ENCODE results near the gene NGF.

Gene NGF

DNA sequence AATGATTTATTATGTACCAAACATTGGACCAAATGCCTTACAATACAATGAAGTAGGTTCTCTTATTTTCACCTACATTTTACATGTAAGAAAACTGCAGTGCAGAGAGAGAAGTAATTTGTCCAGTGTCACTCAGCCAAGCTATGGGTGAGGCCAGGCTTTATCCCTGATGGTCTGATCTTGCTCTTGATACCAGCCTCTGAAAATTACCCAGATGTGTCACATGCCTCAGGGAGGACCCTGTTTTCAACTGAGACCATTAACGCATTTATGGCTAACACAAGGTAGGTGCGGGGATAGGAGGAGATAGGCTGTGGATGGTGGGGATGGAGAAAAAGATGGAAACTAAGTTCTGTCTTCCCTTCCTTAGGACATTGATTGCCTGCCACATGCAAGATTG, 56.9 kb downstream of the NGF start:
- no peak for TF ChIP-seq CSDC2 (CRISPR knock-in tag; IDR thresholded peaks at IDR 0.05)
- TF ChIP-seq PPARA (CRISPR knock-in tag; IDR thresholded peaks at IDR 0.05; ENCODE audit: borderline replicate concordance) = no peak
- ATAC-seq = no peak

GRCh38 chr1:115280064-115280463, 58.0 kb downstream of the NGF start:
- TF ChIP-seq, protein P1, sequence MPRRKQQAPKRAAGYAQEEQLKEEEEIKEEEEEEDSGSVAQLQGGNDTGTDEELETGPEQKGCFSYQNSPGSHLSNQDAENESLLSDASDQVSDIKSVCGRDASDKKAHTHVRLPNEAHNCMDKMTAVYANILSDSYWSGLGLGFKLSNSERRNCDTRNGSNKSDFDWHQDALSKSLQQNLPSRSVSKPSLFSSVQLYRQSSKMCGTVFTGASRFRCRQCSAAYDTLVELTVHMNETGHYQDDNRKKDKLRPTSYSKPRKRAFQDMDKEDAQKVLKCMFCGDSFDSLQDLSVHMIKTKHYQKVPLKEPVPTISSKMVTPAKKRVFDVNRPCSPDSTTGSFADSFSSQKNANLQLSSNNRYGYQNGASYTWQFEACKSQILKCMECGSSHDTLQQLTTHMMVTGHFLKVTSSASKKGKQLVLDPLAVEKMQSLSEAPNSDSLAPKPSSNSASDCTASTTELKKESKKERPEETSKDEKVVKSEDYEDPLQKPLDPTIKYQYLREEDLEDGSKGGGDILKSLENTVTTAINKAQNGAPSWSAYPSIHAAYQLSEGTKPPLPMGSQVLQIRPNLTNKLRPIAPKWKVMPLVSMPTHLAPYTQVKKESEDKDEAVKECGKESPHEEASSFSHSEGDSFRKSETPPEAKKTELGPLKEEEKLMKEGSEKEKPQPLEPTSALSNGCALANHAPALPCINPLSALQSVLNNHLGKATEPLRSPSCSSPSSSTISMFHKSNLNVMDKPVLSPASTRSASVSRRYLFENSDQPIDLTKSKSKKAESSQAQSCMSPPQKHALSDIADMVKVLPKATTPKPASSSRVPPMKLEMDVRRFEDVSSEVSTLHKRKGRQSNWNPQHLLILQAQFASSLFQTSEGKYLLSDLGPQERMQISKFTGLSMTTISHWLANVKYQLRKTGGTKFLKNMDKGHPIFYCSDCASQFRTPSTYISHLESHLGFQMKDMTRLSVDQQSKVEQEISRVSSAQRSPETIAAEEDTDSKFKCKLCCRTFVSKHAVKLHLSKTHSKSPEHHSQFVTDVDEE (CRISPR knock-in tag; IDR thresholded peaks at IDR 0.05) = 0 out of 2 replicates have a peak, but pooled peaks have one; percentile 20
- peak; percentile 63; the same call in 1 of the 2 replicates for TF ChIP-seq TCF4 (CRISPR knock-in tag; IDR thresholded peaks at IDR 0.05; ENCODE audit: borderline replicate concordance)
- no peak for TF ChIP-seq ZNF8 (CRISPR knock-in tag; IDR thresholded peaks at IDR 0.05)
- no peak for TF ChIP-seq ZFP30 (CRISPR knock-in tag; IDR thresholded peaks at IDR 0.05)
- peak; percentile 36; the same call in 1 of the 2 replicates for TF ChIP-seq PATZ1 (CRISPR knock-in tag; IDR thresholded peaks at IDR 0.05; ENCODE audit: borderline replicate concordance)
- peak; percentile 54 for TF ChIP-seq ISL1 (CRISPR knock-in tag; IDR thresholded peaks at IDR 0.05)
- ATAC-seq = peak; percentile 87

- no peak for ATAC-seq
- TF ChIP-seq CSDC2 (CRISPR knock-in tag; IDR thresholded peaks at IDR 0.05) = no peak
- TF ChIP-seq ISL1 (CRISPR knock-in tag; IDR thresholded peaks at IDR 0.05) = no peak
- no peak for TF ChIP-seq GLIS3 (CRISPR knock-in tag; IDR thresholded peaks at IDR 0.05)
- TF ChIP-seq PPARA (CRISPR knock-in tag; IDR thresholded peaks at IDR 0.05; ENCODE audit: borderline replicate concordance) = no peak
- no peak for TF ChIP-seq ZNF8 (CRISPR knock-in tag; IDR thresholded peaks at IDR 0.05)
- TF ChIP-seq ZFP30 (CRISPR knock-in tag; IDR thresholded peaks at IDR 0.05) = no peak
Observed at GRCh38 chr1:115278211-115278610, 59.8 kb downstream of the NGF start.

DNA sequence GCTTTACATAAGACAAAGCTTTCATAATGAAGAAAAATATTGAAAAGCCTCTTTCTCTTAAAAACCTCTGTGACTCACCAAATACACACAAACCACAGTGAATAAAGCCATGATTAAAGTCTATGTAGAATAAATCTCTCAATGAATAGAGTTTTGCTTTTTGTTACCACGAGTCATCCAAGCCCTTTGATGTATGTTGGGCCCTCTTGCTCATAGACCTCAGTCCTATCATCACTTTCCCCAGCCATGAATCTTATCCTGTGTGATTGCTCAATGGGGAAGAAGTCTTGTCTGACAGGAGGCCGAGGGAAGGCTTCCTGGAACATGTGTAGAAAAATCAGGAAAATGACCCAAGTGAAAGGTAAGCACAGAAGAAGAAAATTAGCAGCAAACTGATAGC, 60.8 kb downstream of the NGF start:
- ATAC-seq = no peak
- TF ChIP-seq, protein P2, sequence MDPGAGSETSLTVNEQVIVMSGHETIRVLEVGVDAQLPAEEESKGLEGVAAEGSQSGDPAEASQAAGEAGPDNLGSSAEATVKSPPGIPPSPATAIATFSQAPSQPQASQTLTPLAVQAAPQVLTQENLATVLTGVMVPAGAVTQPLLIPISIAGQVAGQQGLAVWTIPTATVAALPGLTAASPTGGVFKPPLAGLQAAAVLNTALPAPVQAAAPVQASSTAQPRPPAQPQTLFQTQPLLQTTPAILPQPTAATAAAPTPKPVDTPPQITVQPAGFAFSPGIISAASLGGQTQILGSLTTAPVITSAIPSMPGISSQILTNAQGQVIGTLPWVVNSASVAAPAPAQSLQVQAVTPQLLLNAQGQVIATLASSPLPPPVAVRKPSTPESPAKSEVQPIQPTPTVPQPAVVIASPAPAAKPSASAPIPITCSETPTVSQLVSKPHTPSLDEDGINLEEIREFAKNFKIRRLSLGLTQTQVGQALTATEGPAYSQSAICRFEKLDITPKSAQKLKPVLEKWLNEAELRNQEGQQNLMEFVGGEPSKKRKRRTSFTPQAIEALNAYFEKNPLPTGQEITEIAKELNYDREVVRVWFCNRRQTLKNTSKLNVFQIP (CRISPR knock-in tag; IDR thresholded peaks at IDR 0.05; ENCODE audit: borderline replicate concordance, low read depth) = no peak
- TF ChIP-seq PPARA (CRISPR knock-in tag; IDR thresholded peaks at IDR 0.05; ENCODE audit: borderline replicate concordance) = no peak
- TF ChIP-seq ISL1 (CRISPR knock-in tag; IDR thresholded peaks at IDR 0.05) = no peak
- TF ChIP-seq, protein P3, sequence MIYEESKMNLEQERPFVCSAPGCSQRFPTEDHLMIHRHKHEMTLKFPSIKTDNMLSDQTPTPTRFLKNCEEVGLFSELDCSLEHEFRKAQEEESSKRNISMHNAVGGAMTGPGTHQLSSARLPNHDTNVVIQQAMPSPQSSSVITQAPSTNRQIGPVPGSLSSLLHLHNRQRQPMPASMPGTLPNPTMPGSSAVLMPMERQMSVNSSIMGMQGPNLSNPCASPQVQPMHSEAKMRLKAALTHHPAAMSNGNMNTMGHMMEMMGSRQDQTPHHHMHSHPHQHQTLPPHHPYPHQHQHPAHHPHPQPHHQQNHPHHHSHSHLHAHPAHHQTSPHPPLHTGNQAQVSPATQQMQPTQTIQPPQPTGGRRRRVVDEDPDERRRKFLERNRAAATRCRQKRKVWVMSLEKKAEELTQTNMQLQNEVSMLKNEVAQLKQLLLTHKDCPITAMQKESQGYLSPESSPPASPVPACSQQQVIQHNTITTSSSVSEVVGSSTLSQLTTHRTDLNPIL (CRISPR knock-in tag; IDR thresholded peaks at IDR 0.05; ENCODE audit: low read depth) = no peak
- no peak for TF ChIP-seq TOX (CRISPR knock-in tag; IDR thresholded peaks at IDR 0.05; ENCODE audit: borderline replicate concordance)
- TF ChIP-seq BACH2 (CRISPR knock-in tag; IDR thresholded peaks at IDR 0.05; ENCODE audit: borderline replicate concordance) = no peak
- no peak for TF ChIP-seq TCF4 (CRISPR knock-in tag; IDR thresholded peaks at IDR 0.05; ENCODE audit: borderline replicate concordance)
- no peak for TF ChIP-seq RARB (CRISPR knock-in tag; IDR thresholded peaks at IDR 0.05)
- TF ChIP-seq ZNF70 (CRISPR knock-in tag; IDR thresholded peaks at IDR 0.05) = no peak
- no peak for TF ChIP-seq ZNF8 (CRISPR knock-in tag; IDR thresholded peaks at IDR 0.05)
- no peak for TF ChIP-seq GLIS3 (CRISPR knock-in tag; IDR thresholded peaks at IDR 0.05)
- no peak for TF ChIP-seq ARNTL (CRISPR knock-in tag; IDR thresholded peaks at IDR 0.05; ENCODE audit: borderline replicate concordance, low read depth)
- TF ChIP-seq CSRNP3 (CRISPR knock-in tag; IDR thresholded peaks at IDR 0.05) = no peak
- TF ChIP-seq ZC3H10 (CRISPR knock-in tag; IDR thresholded peaks at IDR 0.05) = no peak
- no peak for TF ChIP-seq SNAI2 (CRISPR knock-in tag; IDR thresholded peaks at IDR 0.05)
- TF ChIP-seq ZFP30 (CRISPR knock-in tag; IDR thresholded peaks at IDR 0.05) = no peak
- no peak for TF ChIP-seq OSR1 (CRISPR knock-in tag; IDR thresholded peaks at IDR 0.05)
- TF ChIP-seq ZNF565 (CRISPR knock-in tag; conservative IDR thresholded peaks at IDR 0.05; ENCODE audit: low read depth) = no peak

Data from SK-N-SH treated with all-trans-retinoic acid at 6 μM for 48 hours (cell line).